GM12878 (cell line): ENCODE data around the gene ADGRG1.

Source experiments
- EZH2 ChIP-seq: IDR thresholded peaks from 2 replicates; pipeline ENCODE4 v1.6.1; 2012; ENCODE audit warnings: low read depth, mild to moderate bottlenecking, control low read depth, inconsistent platforms, low read length, borderline replicate concordance; ENCODE audit not compliant: control insufficient read depth
- KDM1A ChIP-seq: fragments of 200-600 bp; sonication (generic); IDR thresholded peaks from 2 replicates; pipeline ENCODE4 v1.6.1; 2016; ENCODE audit warnings: borderline replicate concordance
- MYC ChIP-seq: IDR thresholded peaks from 2 replicates; pipeline ENCODE4 v1.6.1; 2011; ENCODE audit warnings: mild to moderate bottlenecking, low read length, moderate library complexity, inconsistent platforms; ENCODE audit not compliant: insufficient read depth, insufficient replicate concordance, insufficient read length, severe bottlenecking
- NFXL1 ChIP-seq: fragments of 450-650 bp; IDR thresholded peaks from 2 replicates; pipeline ENCODE4 v1.6.1; 2017; ENCODE audit warnings: antibody characterized with exemption, mild to moderate bottlenecking, borderline replicate concordance
- POLR2AphosphoS5 ChIP-seq: IDR thresholded peaks from 2 replicates; pipeline ENCODE4 v1.6.1; 2011; ENCODE audit warnings: mild to moderate bottlenecking, low read length, inconsistent platforms
- ZNF24 ChIP-seq: fragments of 450-650 bp; IDR thresholded peaks from 2 replicates; pipeline ENCODE4 v1.6.1; 2017; ENCODE audit warnings: antibody characterized with exemption, mild to moderate bottlenecking
- TF ChIP-seq, protein P1 (sequence below), 3 experiments: IDR thresholded peaks in 2 of 3; conservative IDR thresholded peaks in 1 of 3; 2 replicates each; pipeline ENCODE4 v1.5.1; 2011; ENCODE audit warnings: low read depth in 3 of 3, low read length in 3 of 3, mild to moderate bottlenecking in 3 of 3, control low read depth in 2 of 3, moderate library complexity in 2 of 3, inconsistent platforms in 1 of 3, mixed read lengths in 1 of 3; ENCODE audit not compliant: control insufficient read depth in 2 of 3, insufficient read depth in 1 of 3; ENCODE audit errors: extremely low read depth in 1 of 3

DNA sequence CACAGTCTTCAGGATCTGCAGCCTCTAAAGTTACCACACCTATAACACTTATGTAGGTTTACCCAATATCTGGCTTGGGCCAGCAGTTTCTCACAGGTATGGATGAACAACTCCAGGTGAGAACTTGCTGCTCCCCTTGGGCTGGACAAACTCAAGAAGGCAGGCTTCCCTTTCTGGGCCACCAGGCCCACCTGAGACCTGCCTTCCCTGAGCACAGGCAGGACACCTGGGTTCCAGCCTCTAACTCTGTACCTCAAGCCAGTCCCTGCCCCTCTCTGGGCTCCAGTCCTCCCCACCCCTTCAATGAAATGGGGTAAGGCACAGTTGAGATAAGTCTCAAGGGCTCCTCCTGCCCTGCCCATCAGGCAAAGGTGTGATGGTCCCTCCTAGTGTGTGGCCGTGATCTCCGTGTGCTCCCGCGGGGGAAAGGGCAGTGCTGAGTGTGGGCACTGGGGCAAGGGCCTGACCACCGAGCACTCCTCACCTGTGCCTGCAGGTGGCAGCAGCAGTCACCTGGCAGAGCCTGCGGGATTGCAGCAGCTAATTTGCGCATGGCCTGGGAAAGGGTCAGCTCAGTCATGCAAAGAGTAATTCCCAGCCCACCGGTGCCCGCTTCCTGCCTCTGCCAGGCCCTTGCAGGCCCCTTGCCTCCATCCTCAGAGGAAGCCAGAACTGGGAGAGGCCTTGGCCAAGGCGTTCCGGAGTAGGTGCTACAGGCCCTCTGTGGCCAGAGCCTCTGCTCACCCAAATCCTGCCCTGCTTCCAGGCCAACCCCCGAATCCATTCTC is 28.2 kb upstream of the ADGRG1 start:
- TF ChIP-seq NFXL1 (no peak), ZNF24 (no peak), KDM1A (no peak), MYC (no peak), POLR2AphosphoS5 (no peak), EZH2 (no peak)
- TF ChIP-seq, protein P1, sequence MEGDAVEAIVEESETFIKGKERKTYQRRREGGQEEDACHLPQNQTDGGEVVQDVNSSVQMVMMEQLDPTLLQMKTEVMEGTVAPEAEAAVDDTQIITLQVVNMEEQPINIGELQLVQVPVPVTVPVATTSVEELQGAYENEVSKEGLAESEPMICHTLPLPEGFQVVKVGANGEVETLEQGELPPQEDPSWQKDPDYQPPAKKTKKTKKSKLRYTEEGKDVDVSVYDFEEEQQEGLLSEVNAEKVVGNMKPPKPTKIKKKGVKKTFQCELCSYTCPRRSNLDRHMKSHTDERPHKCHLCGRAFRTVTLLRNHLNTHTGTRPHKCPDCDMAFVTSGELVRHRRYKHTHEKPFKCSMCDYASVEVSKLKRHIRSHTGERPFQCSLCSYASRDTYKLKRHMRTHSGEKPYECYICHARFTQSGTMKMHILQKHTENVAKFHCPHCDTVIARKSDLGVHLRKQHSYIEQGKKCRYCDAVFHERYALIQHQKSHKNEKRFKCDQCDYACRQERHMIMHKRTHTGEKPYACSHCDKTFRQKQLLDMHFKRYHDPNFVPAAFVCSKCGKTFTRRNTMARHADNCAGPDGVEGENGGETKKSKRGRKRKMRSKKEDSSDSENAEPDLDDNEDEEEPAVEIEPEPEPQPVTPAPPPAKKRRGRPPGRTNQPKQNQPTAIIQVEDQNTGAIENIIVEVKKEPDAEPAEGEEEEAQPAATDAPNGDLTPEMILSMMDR (IDR thresholded peaks at IDR 0.05 in 2 of 3, conservative IDR thresholded peaks at IDR 0.05 in 1 of 3; ENCODE audit: control insufficient read depth in 2 of 3, extremely low read depth in 1 of 3, insufficient read depth in 1 of 3, low read depth in 3 of 3, low read length in 3 of 3) = peak; percentile 73 to 88 (median 87)
